HG03196 (cell line): ENCODE measurements around the gene BCOR.

Experiments
- ATAC-seq: cut with Tn5 transposase; IDR thresholded peaks from one replicate; pipeline ENCODE4 v1.9.1; 2021; ENCODE audit not compliant: unreplicated experiment

BCOR gene

DNA sequence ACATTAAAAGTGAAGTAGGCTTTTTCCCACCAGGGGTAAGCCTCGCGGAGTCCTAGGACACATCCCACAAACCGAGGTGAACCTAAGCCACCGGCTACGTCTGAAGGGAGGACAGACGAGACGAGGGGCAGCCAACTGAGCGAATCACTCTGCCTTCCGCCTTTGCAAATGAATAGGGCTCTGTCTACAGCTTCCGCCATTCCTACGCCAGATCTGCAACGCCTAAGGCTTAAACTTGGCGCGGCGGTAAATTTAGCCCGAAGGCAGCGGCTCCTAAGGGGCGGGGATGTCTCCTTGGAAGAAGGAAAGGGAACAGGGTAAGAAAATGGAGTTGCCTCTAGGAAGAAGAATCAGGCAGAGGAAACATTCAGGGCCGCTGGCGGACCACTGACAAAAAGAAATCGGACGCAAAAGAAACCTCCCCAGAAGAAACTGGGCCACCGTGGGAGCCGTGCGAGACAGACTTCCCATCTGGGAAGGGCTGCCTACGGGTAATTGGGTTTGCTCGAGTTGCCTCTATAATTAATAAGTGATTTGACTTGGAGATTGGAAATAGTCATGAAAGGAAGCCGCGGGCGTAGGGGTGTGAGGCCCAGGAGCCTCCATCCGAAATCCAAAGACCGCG is 90.5 kb downstream of the BCOR start:
- ATAC-seq: no peak

DNA sequence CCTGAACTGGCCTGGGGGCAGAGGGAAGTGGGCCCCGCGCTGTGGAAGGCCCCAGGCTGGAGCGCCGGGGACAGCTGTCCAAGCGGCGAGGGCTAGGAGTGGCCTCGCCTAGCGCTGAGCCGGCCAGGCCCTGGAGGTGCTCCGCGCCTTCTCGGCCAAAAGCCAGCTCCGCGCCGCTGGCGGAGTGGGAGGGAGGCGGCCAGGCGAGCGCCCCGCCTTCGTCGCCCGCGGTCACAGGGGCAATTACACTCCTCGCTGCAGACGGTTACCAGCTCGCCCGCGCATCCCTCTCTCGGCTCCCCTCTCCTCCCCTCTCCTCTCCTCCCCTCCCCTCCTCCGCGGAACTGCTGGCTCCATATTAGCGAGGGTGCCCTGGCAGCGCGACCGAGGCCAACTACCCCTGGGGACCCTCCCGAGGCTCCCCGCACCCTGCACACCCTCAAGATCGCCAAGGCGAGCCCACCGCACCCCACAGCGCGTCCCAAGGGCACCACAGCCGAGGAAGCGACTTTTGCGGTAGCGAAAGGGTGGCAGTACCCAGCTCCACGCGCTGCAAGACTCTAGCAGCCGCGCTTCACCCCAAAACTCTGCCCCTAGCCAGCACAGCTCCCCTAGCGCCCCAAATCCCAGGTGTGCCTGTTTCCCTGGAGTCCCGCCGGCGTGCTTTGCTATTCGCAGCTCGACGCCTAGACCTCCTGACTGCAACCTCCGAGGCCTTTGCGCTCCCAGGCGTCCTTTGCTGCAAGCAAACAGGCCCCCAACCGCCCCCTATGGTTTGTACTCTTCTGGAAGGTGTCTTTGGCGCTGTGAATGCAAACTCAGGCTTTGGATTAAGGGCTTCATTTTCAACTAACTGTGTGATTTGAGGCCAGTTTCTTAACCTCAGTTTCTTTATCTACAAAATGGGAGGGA is 91.4 kb downstream of the BCOR start:
- ATAC-seq: no peak

DNA sequence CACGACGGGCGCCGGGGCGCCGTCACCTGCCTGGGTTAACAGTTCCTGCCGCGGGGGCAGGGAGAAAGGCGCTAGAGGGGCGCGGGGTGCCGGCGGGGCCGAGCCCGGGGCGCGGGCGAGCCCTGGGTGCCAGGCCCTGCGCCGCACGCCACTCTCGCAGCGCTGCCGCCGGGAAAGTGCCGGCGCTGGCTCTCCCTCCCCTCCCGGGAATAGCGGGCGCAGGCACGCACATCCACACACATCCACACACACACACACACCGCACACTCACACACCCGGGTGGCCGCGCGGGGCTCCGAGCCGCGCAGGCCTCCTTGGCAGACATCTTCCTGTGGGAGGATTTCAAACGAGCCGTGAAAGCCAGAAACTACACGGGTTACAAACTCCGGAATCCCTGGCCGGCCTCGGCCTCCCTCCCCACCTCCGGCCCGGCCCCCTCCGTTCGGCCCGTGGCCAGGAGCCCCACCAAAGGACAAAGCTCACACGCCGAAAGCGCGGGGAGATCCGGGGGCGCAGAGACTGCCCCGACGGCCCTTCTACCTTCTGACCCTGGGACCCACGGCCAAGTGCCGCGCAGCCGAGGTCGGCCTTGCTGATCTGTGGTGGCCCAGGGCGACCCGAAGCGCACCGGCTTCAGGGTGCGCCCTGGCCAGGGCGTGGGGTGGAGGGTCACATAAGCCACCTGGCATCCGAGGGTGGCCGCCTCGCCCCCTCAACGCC is 92.3 kb downstream of the BCOR start:
- no peak for ATAC-seq

DNA sequence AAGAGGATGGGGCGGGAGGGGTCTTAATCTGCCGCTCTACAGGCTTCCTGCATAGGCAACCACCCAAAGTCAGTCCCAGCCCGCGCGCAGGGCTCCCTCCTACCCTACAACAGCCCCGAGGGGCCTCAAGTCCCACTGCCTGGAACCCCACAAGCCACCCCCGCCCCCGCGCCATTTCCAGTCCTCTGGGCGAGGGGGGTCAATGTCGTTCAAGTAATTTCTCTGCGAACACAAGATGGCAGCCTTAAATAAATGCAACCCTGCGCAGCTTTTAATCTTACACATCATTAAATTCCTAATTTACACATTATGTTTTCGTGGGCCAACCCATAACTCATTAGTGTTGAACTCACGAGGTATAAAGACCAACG is 92.9 kb downstream of the BCOR start:
- ATAC-seq: no peak

DNA sequence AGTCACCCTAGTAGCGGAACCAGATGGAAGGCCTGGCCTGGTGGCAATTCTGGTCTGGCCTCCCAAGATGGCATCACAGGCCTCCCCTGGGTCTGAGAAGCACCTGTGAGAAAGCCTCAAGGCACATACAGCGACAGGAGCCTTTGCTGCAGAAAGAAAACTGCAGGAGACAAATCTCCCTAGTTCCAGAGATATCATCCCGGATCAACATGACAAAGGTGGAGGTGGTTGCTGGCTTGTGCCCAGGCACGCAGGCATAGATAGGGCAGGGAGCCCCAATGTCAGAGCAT is 93.6 kb downstream of the BCOR start:
- no peak for ATAC-seq

DNA sequence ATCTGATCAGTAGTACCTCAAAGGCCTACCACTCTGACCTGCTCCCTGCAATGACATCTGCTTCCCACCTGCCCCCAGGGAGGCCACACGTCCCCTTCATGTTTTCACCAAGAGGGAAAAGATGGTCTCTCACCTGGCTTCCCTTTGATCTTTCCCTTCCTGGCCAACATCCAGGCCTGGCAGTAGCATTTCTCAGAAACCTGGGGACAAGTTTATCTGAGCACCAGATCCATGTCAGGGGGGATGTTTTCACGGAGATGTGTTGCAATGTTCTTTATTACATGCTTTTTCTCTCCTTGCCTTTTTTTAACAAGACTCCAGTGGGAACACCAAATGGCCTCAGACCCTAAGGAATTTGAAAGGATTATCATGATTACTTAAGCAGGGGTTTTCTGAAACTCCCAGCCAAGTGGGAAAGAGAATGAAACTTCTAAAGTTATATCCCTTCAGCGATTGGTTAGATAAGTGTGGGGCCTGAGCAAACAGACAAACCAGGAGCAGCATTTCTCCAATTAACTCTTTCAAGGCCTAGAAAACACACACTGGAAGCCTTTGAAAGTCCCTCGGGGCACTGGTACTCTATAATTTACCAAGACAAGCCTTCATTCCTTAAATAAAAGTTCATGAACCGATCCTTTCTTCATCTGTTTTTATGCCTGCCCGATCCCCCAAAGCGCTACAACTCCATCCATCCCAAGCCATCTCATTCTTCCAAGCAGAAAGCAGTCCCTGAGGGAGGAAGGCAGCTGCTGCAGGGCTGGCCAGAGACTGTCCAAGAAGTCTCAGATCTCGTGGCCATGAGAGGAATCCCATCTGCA is 94.1 kb downstream of the BCOR start:
- no peak for ATAC-seq

DNA sequence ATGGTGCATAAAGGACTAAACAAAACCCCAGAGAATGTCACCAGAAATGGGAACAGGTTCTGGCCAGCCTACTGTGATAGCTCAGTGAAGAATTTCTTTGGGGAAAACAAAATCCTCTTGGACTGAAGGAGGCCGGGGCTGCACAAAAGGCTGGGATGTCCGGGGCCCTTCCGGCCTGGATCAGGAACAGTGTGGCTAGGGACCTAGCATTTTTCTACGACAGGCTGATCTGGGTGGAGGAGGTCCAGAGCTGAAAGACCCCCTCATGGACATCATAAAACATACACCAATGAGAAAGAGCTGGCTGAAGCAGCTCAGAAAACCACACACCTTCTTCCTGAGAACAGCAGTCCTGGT is 94.7 kb downstream of the BCOR start:
- no peak for ATAC-seq
